ENCODE results near the gene TBCD.

DNA sequence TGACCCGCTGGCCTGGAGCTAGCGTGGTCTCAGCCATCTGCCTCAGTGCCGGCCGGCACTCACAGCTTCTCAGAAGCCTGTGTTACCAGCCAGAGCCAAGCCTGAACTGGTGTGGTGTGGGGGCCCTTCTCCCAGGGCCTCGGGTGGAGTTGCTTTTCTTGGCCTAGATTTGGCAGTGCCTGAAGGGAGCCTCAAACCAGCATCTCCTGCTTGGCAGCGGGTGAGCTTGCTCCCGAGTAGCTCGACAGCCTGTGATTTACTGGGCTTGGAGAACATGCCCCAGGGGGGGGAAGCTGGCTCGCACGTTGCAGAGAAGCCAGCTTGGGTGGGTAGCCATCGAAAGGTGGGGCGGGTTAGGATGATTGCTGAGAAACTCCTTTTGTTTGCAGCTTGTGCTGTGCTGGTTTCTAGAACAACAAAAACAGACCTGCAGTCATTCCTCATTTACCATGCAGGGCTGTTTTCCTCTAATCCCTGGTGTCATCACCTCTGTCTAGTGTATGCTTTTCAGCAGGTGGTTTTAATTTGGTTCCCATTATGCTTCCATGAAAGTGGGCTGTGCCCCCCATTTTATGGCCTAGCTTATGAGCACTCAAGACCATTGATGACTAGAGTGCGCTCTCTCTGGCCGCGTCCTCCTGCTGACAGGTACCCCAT lies 42.2 kb downstream of the TBCD start:
- no peak for TF ChIP-seq CTCF (IDR thresholded peaks at IDR 0.05)
- no peak for TF ChIP-seq POLR2A (IDR thresholded peaks at IDR 0.05)
- TF ChIP-seq POLR2AphosphoS5 (IDR thresholded peaks at IDR 0.05): no peak

All from breast epithelium (tissue), 3 donors.